GM06990 (cell line): ENCODE results near the gene CLINT1.

Experiments
- DNase-seq: peaks from one replicate; pipeline ENCODE4 v3.0.0-alpha.2; 2011; ENCODE audit not compliant: insufficient read length; ENCODE audit errors: extremely low read depth
- H3K27me3 ChIP-seq: replicated peaks from 2 replicates; pipeline ENCODE4 v1.6.0; 2011; ENCODE audit warnings: low read length; ENCODE audit not compliant: control insufficient read depth, insufficient read depth
- H3K36me3 ChIP-seq: 2 replicates; pipeline ENCODE4 v1.5.1; 2011; ENCODE audit warnings: low read length; ENCODE audit not compliant: control insufficient read depth, insufficient read depth
- H3K4me3 ChIP-seq: replicated peaks from 2 replicates; pipeline ENCODE4 v1.5.1; 2011; ENCODE audit warnings: low read depth, mild to moderate bottlenecking, control low read depth, low read length
- CTCF ChIP-seq: IDR thresholded peaks from 2 replicates; pipeline ENCODE4 v1.5.1; 2011; ENCODE audit warnings: low read length, control low read depth, mild to moderate bottlenecking, inconsistent platforms; ENCODE audit not compliant: insufficient read depth, poor library complexity, severe bottlenecking

Gene CLINT1

GRCh38 chr5:157778121-157778805 is 80.7 kb downstream of the CLINT1 start:
- no peaks in the 10 kb centered on the region for H3K36me3 ChIP-seq
- no peak for TF ChIP-seq CTCF
- DNase-seq, result no peak
- H3K4me3 ChIP-seq, result no peak overlapping the region
- H3K27me3 ChIP-seq, result no peaks in the 10 kb centered on the region

GRCh38 chr5:157772127-157772526 is 86.8 kb downstream of the CLINT1 start:
- no peaks in the 10 kb centered on the region for H3K36me3 ChIP-seq
- H3K27me3 ChIP-seq, result no peaks in the 10 kb centered on the region
- TF ChIP-seq CTCF, result no peak
- no peak overlapping the region for H3K4me3 ChIP-seq
- DNase-seq, result no peak

GRCh38 chr5:157770665-157771064 is 88.3 kb downstream of the CLINT1 start:
- DNase-seq, result no peak
- no peak for TF ChIP-seq CTCF
- no peaks in the 10 kb centered on the region for H3K27me3 ChIP-seq
- H3K36me3 ChIP-seq, result no peaks in the 10 kb centered on the region
- no peak overlapping the region for H3K4me3 ChIP-seq

- DNase-seq, result no peak
- no peak for TF ChIP-seq CTCF
- no peak overlapping the region for H3K4me3 ChIP-seq
- no peaks in the 10 kb centered on the region for H3K36me3 ChIP-seq
- H3K27me3 ChIP-seq, result no peaks in the 10 kb centered on the region
These were observed 91.3 kb downstream of the CLINT1 start for GRCh38 chr5:157767689-157768088.

- Histone ChIP-seq H3K4me3 (no peak overlapping the region), H3K27me3 (no peaks in the 10 kb centered on the region), H3K36me3 (no peaks in the 10 kb centered on the region)
- TF ChIP-seq CTCF, result no peak
- no peak for DNase-seq
These were observed 92.0 kb downstream of the CLINT1 start for GRCh38 chr5:157766902-157767301.

- no peaks in the 10 kb centered on the region for H3K27me3 ChIP-seq
- no peak for TF ChIP-seq CTCF
- H3K36me3 ChIP-seq, result no peaks in the 10 kb centered on the region
- no peak for DNase-seq
- no peak overlapping the region for H3K4me3 ChIP-seq
These were observed 92.5 kb downstream of the CLINT1 start for GRCh38 chr5:157766442-157766841.
